Brain pericyte (primary cell): Measurements from ENCODE around the gene CAPN11.

Experiments used
- DNase-seq: peaks from one replicate; pipeline ENCODE4 v3.0.0-alpha.2; 2012; ENCODE audit warnings: low read depth, low spot score

The CAPN11 gene

GRCh38 chr6:44211284-44211683, 52.7 kb downstream of the CAPN11 start:
- no peak for DNase-seq

GRCh38 chr6:44214307-44214706, 55.7 kb downstream of the CAPN11 start:
- DNase-seq = no peak

GRCh38 chr6:44216677-44217331, 58.2 kb downstream of the CAPN11 start, which contains the start of gene MYMX:
Gene MYMX (plus strand): TSS chr6:44216926. CDS start chr6:44217472, 546 bp downstream.
- DNase-seq = no peak

- DNase-seq = peak; percentile 43
Observed at GRCh38 chr6:44217332-44218143, 58.9 kb downstream of the CAPN11 start.

- no peak for DNase-seq
Observed at GRCh38 chr6:44219053-44219814, 60.6 kb downstream of the CAPN11 start.

GRCh38 chr6:44219815-44220784, 61.5 kb downstream of the CAPN11 start:
- no peak for DNase-seq

- no peak for DNase-seq
Observed at GRCh38 chr6:44220913-44221290, 62.3 kb downstream of the CAPN11 start.

GRCh38 chr6:44221291-44221960, 62.8 kb downstream of the CAPN11 start:
- DNase-seq = peak; percentile 50

GRCh38 chr6:44221961-44222335, 63.3 kb downstream of the CAPN11 start:
- DNase-seq = no peak

GRCh38 chr6:44222486-44223318, 64.1 kb downstream of the CAPN11 start:
- DNase-seq = no peak

- DNase-seq = no peak
Observed at GRCh38 chr6:44223319-44224028, 64.9 kb downstream of the CAPN11 start, which contains the start of gene SLC29A1. Gene SLC29A1 (plus strand): TSS chr6:44223595. CDS start chr6:44227314, 3,719 bp downstream.

- DNase-seq = no peak
Observed at GRCh38 chr6:44224029-44224964, 65.7 kb downstream of the CAPN11 start.

GRCh38 chr6:44224965-44225305, 66.3 kb downstream of the CAPN11 start:
- no peak for DNase-seq

- no peak for DNase-seq
Observed at GRCh38 chr6:44225579-44226325, 67.1 kb downstream of the CAPN11 start.

GRCh38 chr6:44226368-44227147, 67.9 kb downstream of the CAPN11 start:
- DNase-seq = no peak

GRCh38 chr6:44227148-44227793, 68.7 kb downstream of the CAPN11 start:
- DNase-seq = no peak
